Measurements from ENCODE around the gene EDAR.

EDAR gene

DNA sequence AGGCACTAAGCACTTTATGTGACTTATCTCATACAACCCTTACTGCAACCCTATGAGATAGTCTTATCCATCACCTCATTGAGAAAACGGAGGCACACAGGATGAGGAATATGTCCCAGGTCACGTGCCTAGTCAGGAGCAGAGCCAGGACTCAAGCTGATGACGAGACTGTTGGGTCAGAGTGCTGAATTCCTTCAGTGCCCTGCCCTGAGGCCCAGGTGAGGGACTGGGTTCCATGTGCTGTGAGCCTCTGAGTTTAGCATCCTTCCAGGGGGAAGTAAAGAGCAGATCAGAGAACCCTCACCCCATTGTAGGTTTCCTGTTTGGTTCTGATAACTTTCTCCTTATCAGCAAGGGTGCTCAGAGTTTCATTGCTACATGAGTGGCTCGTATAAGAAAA, 11.7 kb upstream of the EDAR start:
- DNase-seq, result no peak

DNA sequence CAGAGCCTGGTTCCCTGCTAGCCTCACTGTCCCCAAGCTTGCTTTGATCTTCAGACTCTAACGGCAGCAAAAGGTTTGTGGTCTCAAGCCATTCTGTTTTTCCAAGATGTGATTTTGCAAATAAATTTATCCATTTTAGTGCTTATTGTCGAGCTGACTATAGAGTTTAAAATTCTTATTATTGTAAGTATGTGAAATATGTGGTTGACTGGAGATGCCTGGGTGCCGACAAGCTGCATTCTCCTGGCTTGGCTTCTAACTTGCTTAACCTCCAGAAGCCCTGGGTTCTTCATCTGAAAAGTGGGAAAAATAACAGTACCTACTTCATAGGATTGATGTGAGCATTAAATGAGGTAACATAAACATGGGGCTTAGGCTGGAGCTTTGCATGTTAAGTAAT, 9.9 kb upstream of the EDAR start:
- DNase-seq, result no peak

DNA sequence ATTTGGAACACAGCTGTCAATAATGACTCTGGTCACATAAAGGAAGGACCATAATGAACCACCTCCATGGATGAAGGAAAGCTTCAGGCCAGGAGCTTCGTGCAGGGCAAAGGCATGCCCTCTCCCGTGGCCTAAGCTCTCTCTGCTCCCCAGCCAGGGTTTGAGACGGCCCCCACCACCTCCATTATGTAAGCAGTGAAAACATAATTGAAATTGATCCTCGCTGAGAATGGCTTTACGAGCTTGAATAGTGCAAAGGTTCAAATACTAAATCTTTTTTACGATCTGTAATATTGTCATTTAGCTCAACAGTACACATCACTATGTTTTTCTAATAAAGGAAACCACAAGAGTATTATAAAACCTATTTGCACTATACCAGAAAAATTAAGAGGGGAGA, 5.2 kb upstream of the EDAR start:
- no peak for DNase-seq

DNA sequence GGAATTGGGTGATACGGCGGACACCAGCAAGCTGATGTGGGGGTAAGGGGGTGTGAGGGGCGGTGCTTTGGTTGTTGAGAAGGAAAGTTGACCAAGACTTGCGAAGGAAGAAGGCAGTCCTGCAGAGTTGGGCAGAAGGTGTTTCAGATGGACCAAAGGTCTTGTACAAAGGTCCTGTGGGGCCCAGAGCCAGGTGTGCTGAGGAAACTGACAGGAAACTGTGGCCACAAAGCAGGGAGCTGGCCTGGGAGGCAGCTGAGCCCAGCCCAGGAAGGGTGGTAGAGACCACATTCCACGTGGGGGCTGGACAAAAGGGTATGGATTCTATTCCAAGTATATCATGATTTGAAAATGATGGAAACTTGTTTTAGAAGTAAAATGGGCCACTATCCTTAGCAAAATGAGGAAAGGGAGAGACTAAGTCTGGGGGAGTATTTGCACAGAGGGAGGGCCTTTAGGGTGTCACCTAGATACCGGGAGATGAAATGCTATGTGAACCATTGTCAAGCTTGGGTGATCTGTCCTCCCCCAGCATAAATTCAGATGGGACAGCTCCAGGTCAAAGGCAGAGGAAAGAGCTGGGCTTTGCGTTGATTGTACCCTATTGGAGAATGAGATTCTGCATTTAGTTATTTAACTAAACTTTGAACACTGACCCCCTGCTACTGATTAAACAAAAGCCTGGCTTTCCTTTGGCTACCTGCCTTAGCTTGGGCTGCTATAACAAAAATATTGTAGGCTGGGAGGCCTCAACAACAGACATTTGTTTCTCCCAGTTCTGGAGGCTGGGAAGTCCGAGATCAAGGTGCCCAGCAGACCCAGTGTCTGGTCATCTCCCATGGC, 4.3 kb upstream of the EDAR start:
- DNase-seq, result no peak

DNA sequence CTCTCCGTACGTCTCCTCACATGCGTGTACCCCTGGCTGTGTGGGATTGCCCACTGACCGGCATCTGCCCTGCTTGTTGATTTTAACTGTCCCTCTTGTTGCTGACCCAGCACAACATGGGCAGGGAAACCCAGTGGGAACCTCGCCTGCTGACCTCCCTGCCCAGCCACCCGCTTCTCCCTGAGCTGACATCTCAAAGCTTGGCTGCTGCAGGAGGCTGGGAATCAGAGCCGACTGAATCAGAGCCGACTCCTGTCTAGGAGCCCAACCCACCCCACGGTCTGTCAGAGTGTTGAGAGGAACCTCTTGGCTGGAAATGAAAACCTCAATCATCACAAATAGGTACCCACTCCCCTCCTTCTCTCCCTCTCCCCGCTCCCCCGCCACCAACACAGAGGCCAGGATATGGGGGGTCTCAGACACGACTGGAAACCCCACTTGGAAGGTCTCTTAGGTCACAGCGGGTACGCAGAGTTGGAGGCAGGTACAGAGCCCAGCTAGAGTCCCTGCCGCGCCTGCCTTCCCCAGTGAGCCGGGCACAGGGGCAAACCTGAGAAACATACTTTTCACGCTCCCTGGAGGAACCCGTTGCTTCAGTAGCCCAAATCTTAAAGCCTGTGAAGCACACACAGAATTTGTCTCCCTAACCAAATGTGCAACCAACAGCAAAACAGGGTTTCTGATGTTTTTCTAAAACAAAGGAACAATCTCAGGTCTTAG, 784 bp downstream of the EDAR start:
- DNase-seq, result no peak

DNA sequence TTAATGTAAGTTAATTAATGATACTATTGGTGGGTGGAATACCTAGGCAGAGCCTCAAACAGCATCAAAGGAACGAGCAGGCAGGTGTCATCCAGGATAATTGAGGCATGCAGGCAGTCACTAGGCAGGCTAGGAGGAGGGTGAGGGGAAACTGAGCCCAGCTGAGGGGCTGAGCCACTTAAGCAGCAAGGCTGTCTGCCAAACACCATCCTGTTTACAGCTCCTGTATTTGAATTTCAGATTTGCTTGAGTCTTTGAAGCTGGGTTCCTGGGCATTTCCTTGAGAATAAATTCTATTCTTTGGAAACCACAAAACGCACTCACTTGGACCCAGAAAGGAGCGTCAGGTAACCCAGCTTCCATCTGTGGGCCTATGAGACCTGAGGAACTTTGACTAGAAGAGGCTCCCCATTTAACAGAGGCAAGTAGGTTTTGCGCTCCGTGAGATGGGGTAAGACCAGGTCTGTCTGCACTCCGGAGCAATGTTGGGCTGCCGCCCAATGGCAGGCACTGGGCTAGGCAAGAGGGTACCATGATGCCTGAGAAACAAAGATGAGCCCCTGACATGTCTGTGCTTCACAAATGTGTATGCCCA, 2.0 kb downstream of the EDAR start:
- peak in 1 of 2 donors; percentile 25 for DNase-seq

DNA sequence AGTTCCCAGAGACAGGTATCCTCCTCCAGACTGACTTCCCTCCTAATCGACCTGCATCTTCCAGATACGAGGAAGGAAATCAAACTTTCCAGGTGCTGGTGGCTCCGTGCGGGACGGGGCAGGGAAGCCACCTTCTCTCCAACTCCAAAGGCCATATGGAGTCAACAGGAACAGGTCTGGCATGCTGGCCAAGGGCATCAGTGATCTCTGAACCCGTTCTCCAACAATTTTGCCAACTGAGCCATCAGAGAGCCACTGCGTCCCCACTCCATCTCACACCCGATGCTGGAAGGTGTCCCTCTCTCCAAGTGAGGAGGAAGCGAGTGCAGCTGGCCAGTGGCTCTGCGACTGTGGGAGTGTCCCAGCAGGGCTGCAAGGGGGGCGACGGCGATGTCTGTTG, 5.4 kb downstream of the EDAR start:
- no peak for DNase-seq

DNA sequence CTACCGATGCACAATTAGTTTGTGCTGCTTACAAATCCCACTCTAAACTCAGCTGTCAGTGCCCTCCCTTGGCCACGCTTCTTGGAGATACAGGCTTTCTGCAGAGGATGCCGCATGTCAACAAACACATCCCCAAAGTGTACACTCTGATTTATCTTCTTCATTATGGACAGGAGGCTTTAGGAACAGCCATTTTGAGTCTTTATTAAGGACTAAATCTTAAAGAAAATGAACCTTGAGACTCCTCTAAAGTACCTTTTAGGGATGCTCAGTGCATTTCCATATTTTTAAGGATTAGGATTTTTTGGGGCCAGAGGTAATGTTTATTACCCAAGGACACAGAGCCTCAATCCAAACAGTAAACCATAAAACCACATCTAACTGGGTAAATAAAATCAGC, 6.0 kb downstream of the EDAR start:
- no peak for DNase-seq

DNA sequence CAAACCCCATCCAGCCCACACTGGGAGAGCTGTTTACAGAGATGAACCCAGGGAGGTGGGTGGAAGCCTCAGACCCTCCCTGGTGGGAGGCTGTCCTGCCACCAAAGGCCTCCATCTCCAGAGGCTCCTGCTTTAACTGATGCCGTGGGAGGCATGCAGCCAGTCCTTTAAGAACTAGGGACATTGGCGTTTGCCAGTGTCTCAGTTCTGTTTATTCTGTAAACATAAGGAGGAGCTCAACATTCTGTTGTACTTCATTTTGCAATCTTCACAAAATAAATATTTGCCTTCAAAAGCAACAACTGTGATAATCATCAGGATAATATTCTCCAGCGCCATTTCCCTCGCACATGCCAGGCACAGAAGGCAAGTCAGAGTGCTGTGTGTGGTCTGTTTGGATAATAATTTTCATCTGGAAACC, 6.8 kb downstream of the EDAR start:
- DNase-seq, result no peak

DNA sequence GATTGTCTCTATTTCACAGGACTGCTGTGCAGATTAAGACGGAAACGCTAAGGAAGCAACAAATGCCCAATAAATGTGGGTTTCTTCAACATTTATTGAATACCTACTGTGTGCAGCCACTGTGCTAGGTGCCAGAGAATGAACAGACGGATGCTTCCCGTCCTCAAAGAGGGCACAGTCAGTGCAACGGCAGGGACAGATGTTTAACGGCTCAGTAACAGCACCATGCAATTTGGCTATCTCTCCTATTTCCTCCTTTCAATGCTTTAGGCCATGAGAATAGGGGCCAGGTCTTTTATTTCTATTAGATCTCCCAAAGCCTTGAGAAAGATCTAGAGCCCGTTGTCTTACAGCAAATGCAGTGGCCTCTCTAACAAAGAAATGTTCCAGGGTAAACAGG, 7.2 kb downstream of the EDAR start:
- no peak for DNase-seq

DNA sequence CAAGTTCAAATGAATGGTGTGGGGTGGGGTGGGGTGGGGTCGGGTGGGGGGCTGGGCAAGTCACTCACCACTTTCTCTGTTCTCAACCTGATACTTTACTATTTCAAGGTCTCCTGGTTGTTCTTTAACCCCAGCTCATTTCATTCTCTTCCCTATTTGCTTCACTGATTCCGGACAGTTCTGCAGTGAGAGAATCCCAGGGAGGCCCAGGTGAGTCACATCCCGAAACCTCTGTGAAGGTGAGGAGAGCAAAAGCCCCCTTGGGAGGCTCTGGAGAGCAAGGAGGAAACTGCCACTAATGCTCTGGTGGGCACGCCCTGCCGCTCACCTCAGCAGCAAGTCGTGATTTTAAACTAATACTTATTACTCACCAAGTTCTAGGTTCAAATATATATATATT, 8.9 kb downstream of the EDAR start:
- no peak for DNase-seq

DNA sequence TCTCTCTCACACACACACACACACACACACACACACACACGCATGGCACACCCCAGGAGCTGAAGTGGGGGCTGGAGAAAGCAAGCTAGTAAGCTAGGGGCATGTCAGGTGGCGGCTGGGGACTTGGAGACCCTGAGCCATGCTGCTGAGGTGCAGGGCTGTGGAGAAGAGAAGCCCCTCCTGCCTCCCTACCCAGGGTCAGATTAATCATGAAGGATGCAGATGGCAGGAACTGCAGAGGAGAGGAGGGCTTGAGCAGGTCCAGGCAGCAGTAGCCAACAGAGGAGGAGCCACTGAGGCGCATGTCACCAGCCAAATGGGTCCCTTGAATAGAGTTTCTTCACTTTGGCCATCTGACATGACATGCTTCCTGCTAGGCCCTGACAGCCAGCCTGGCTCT, 9.6 kb downstream of the EDAR start:
- no peak for DNase-seq

DNA sequence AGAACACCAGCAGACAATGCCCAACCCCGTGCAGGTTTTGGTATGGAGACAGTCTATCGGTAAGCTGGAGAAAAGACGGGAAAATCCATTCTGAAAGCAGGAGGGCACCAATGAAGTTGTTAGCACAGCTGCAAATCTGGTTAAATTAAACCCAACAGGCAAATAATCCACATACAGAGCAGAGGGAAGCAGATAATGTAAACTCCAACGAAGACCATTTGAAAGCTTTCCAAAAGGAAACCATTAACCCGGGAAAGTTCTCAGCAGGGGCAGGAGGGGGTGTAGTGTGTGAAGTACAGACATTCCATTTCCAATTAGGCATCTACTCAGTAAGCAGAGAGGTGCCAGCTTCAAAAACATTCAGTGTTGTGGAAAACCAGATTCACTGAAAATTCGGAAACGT, 10.3 kb downstream of the EDAR start:
- DNase-seq, result no peak

DNA sequence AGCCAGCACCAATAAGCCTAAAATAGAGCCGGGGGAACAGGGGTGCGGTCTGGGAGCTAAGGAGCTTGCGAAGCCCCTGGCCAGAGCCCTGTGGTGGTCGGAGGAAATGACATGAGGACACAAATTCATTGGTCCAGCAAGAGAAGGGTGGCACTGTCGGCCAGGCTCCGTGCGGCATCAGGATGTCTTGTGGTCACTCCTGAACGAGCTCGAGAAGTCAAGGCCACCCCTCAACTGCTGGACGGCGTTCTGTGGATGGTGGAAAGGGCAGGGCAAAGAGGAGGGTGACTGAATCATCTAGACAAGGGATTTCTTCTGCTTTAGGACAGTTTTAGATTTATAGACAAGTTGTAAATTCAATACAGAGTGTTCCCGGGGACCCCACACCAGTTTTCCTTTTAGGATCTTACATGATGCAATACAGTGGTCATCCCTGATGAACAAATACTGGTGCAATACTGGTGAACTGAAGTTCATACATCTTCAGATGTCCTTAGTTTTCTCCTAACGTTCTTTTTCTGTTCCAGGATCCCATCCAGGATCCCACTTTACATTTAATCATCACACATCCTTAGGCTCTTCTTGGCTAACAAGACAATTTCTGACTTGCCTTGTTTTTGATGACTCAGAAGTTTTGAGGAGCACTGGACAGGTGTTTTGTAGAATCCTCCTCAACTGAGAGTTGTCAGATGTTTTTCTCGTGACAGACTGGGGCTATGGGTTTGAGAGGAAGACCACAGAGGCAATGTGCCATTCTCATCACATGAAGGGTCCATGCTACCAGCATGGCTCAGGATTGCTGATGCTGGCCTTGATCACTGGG, 13.2 kb downstream of the EDAR start:
- DNase-seq, result no peak

DNA sequence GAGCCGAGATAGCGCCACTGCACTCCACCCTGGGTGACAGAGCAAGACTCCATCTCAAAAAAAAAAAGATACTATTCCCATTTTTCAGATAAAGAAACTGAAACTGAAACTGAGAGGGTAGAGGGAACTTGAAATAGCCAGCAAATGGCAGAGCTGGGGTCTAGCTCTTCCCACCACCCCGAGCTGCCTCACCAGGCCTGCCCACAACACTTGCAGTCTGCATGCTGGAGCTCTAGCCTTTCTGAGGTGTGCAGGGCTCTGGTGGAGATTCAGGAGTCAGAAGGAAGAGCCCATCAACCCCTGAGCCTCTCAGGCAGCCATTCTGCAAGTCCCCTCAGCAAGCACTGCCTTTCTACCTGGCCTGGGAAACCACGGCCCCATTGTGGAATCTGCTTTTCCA, 14.3 kb downstream of the EDAR start:
- DNase-seq, result no peak

DNA sequence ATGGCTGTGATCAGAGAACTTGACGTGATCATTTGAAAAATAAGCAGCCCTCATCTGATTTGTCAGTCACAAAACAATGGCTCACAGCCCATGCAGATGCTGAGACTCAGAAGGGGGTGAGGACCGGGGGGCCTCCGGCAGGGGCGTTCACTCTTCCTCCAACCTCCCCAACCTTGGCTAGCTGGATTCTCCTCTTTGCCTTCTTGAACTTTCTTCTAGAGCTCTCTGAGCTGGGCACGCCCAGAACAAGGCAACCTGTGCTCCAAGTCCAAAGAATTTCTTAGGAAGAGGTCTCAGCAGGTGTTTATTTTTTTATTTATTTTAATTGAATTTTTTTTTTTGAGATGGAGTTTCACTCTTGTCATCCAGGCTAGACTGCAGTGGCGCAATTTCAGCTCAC, 16.4 kb downstream of the EDAR start:
- no peak for DNase-seq

DNA sequence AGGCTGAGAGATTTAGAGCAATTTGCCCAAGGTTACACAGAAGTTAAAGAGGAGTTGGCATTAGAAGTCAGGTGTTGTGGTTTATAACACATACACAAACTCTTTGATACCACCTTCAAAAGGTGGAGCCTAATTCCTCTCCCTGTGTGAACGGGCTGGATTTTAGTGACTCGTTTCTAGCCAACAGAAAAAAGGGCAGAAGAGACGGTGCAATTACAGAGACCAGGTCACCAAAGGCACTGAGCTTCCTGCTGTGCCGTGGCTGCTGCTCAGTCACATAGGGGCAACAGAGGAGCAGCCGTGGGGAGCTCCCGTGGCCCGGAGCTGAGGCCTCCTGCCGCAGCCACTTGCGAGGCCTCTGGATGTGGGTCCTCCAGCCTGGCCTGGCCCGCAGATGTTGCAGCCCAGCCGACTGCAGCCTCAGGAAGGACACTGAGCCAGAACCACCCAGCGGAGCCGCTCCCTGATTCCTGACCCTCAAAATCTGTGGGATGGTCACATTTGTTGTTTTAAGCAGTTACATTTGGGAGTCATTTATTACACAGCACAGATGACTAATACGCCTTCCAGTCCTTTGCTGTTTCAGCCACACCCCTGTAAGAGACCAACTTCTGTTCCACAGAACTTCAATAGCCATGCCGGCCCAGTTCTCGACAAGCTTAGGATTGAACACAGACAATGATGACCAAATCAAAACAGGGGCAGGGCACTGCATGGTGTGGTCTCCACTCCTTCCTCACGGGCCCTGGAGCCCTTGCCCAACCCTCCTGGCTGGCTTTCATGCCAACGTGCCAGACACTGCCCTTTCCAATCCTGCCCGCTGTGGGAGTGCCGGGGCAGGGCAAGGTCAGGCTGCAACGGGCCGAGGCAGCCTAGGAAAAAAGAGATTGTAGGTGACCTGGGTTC, 17.1 kb downstream of the EDAR start:
- DNase-seq, result no peak

DNA sequence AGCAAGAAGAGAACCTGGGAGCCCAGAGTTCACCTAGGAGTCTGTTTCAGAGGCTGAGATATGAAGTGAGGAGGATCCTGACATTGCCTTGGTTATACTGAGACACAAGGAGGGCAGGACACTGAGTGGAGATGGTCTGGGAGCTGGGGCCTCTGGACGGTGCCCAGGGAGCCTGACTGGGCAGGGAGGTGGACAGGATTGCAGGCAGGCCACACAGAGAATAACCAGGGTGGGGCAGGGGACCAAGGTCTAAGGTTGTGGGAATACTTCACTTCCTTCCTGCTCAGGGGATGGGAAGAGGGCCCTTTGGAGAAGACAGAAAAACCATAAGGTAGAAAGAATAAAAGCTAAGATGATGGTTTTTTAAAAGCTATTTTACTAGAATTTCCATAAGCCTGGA, 18.7 kb downstream of the EDAR start:
- DNase-seq, result no peak

DNA sequence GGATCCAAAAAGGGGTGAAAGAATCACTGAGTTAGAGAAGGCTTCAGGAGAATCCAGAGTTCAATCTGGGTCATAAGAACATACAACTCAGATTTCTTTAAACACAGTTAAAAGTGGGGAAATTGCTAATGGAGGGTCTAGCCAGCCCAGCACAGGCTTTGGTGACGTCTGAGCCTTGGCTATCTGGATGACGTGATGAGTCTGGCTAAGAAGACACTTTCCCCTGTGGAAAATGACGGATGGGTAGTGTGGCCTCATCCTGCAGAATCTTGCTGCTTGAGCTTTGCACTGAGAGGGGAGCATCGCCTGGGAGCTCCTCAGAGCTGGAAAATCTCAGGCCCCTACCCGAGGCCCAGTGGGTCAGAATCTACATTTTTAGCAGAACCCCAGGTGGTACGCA, 19.2 kb downstream of the EDAR start:
- DNase-seq, result no peak

DNA sequence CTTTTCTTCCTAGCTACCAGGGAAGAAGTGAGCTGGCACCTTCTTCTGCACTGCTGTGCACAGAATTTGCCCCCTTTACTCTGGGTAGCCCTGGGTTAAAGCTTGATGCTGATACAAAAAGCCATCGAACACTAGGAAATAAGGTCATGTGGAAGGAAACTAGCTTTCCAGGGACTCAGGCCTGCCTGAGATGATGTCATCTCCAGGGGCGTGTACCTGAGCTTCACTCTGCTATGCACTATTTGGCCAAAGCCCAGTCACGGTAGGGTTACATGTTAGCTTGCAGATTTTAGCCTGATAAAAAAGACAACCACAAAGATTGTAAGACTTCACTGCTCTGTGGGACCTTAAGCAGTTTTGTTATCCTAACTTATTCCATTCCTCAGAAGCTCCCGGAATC, 20.4 kb downstream of the EDAR start:
- no peak for DNase-seq

DNA sequence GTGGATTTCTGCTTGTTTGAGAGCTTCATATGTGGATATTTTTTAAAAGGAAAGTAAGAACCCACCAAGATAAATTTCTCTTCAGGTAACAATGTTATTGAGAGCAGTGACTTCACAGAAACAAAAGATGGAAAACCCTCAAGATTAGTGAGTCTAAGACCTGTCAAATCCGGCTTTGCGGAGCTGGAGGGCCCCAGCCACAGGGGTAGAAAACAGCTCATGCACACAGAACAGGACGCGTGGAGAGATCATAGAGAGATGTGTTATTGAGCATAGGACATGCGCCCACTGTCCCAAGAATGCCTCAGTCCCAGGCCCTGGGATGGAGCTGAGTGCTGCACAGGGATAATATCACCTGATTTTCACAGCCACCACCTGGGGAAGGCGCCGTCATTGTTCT, 21.3 kb downstream of the EDAR start:
- no peak for DNase-seq

All from stimulated activated CD4-positive, alpha-beta T cell treated with anti-CD3 and anti-CD28 coated beads, Interleukin-2, amount 100 ng/mL, for 48 hours (primary cell).